DMS53 treated with DMSO at 0.1 percent for 48 hours (cell line): ENCODE data around the gene CEP55.

Source experiments
- DNase-seq: peaks from one replicate; lab custom pipeline; 2025; ENCODE audit not compliant: unreplicated experiment; lab: John Stamatoyannopoulos, UW

The CEP55 gene

DNA sequence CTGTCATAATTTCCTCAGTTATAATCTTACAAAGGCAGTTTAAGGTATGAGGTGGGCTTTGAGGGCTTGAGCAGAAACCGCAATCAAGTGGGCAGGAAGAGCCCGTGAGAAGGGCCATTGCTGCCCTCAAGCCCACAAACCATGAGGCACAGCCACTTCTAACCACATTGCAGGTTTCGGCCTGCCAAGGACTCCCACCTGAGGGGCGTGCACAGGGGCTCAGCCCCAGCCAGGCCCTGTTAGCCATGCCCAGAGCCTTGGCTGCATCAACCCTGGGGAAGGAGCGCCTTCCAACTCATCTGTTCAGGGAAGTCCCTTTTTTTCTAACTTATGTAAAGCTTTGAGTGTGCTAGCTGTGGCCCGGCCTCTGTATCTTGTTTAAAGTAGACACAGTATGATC is 64.1 kb downstream of the CEP55 start:
- DNase-seq: no peak

DNA sequence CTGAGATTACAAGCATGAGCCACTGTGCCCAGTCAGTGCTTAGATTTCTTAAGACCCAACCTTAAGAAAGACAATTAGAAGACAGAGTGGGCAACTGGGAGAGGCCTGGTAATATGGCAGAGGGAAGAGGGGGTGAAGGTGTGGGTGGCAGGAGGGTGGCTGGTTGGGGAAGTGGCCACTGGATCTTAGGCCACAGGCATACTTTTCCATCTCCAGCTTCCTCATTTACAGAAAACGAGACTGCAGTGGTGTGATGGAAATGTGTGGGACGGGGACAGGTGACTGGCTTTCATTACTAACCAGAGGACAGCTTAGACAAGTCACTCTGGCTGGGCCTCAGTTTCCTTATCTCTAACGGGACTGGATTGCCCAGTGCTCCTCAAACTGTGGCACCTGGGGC is 69.0 kb downstream of the CEP55 start:
- no peak for DNase-seq

DNA sequence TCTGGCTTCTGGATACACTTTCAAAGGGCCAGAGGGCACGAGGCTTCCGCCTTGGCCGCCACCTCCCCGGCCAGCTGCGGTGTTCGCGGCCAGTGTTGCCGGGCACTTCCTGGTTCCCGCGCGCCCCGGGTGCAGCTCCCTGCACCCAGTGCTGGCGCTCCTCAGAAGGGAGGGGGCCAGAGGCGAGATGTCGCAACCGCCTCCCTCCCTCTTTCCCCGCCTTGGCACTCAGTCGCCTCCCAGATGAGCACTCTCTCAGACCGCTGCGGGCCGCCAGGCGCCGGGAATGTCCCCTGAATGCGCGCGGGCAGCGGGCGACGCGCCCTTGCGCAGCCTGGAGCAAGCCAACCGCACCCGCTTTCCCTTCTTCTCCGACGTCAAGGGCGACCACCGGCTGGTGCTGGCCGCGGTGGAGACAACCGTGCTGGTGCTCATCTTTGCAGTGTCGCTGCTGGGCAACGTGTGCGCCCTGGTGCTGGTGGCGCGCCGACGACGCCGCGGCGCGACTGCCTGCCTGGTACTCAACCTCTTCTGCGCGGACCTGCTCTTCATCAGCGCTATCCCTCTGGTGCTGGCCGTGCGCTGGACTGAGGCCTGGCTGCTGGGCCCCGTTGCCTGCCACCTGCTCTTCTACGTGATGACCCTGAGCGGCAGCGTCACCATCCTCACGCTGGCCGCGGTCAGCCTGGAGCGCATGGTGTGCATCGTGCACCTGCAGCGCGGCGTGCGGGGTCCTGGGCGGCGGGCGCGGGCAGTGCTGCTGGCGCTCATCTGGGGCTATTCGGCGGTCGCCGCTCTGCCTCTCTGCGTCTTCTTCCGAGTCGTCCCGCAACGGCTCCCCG is 70.2 kb downstream of the CEP55 start, which contains the start of gene FFAR4:
Gene FFAR4, plus strand, starts transcription at position 231 of the 842 bp plus-strand sequence. Its CDS starts 56 bp downstream, at position 287.
- peak; percentile 35 for DNase-seq

DNA sequence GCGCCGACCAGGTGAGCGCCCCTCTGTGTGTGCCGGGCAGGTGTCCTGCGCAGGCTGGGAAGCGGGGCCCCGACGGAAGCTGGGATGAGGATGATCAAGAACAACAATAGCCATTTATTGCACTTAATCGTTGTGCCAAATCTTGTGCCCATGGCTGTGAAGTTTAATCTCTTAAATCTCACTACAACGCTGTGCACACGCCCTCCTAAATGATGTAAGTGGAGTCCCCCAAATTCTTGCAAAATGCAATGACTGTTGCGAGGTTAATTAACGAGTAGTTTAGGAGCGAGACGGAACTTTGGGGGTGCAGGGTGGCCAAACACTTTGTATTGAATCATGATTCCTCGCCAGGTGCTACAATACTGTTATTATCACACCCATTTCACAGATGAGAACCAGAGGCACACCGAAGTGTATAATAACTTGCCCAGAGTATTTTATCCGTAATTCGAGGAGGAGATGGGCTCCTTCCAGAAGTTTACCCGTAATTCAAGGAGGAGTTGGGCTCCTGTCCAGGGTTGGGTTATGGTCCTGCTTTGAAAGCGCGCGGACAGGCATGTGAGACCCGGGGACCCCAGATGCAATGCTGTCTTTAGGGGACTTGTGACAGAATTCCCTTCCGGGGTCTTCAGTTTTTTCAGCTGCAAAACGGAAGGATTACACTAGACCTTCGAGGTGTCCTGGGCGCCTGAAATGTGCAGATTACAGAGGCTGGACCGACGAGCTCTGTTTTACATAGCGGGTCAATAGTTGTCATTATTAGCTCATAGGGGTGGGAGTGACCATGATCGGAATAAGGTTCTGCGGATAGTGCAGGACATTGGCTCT is 71.1 kb downstream of the CEP55 start:
- no peak for DNase-seq

DNA sequence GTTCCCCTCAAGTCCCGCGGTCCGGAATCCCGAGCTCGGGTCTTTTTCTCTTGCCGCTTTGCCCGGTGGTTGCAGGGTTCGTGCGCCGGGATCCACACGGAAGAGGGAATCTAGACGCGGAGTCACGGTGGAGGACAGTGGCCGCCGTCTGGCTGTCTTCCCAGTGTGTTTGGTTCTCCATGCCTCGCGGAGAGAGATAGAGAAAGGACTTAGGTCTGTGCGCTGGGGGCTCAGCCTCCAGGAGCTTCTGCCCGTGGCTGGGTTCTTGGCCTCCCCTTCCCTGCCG is 71.6 kb downstream of the CEP55 start:
- peak; percentile 45 for DNase-seq

DNA sequence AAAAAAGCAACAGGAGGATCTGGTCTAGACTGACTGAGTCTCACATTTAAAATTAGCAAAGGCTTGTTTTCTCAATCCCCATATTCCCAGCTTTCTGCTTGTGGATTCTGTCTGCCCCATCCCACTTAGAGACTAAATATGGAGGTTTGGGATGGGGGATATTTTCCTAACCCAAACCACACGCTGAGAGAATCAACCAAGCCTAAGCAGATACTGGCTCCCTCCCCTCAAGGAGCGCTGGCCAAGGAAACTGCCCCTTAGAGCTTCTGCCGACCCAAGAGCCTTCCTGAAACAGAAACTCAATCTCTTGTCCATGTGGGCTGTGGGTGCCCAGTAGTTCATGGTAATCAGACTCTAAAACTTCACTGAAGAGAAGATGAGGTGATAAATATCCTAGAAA is 74.0 kb downstream of the CEP55 start:
- no peak for DNase-seq

DNA sequence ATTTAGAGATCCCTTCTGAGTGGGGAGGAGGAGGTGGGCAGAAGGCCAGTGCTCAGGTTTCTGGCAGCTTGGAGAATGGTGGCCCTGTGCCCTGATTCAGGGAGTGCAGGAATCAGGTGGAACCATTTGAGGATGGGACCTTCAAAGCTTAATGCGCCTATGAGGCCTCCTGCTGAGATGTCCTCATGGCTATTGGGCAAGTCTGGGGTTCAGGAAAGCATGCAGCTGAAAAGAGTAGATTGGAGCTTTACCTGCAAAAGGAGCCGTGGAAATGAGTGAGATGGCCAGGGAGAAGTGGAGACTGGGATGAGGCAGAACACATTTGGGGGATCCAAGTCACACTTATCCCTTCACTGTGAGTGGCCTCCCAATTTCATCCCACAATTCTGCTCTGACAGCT is 76.2 kb downstream of the CEP55 start:
- DNase-seq: no peak

DNA sequence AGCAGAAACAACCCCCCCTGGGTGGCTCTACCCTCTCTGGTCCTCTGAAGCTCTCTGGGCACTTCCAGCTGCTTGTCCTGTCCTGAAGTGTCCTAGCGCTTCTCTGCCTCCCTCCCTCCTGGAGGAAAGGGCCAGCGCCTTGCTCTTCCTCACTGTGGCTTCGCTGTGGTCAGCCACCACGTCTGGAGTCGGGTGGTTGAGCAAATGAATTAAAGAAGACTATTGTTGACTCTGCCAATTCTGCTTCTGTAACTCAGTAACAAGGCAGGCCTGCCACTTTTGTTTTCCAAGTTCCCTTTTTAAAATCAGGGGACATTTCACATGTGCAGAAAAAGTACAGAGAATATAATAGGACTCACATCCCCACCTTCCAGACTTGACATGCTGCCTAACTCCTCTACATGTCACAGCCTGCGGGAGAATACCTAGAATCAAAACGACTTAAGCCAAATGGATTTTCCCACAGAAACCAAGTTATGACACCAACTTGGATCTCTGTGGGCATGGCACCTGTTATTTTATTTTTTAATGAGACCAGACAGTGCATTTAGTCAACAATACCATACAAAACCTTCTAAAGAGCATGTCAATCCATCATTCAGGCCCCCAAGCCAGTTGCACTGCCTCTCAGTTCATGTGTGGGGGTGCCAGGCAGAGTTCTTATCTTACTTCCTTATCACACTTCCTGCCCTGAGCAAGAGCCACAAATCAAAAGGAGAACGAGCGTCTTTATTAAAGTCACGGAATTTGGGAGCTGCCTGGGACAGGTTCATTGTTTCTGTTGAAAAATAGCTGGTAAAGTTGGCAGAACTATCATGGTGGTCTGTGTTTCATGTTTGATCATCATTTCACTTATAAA is 76.9 kb downstream of the CEP55 start:
- no peak for DNase-seq

DNA sequence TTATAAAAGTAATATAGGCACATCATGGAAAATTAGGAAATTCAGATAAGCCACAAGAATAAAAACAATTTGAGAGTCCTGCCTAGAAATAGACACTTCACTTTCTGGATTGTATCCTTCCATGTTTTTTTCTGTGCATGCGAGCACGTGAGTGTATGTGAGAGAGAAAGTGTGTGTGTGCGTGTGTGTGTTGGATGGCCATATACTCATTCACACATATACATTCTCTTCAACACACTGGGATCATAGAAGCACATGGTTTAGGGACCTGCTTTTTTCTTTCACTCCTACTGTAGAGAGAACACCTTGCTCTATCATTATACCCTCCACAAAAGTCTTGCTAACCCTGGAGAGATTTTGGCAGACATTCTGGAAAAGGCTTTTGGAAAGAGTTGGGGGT is 77.5 kb downstream of the CEP55 start:
- no peak for DNase-seq

DNA sequence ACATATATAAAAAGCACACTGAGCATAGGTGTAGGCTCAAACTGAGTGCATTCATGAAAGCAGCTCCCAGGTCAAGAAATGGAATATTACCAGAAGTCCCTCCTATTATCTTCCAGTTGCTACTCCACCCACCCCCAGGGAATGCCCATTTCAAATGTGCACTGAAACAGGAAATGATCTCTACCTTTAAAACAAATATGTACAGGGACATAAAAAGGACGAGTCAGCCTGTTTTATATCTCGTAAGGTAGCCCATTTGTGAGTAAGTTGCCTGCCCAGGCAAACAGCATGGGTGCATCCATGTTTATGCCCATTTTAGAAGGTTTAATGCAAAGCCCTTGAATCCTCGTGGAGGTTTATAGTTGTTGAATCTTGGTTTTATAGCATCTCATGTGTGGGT is 80.5 kb downstream of the CEP55 start:
- DNase-seq: peak; percentile 24

DNA sequence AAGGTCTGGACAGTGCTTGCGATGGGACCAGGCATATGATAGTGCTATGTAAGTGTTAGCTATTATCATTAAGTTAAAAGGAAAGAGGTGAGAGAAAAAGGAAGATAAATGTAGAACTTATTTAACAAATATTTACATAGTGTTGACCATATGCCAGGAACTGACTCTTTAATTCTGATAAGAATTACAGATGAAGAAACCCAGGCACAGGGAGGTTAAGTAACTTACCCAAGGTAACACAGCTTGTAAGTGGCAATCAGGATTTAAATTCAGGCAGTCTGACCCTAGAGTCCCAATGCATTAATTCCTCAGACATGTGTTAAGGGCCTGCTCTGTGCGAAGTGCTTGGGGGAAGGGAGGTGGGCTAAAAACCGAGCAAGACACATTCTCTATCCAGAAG is 81.2 kb downstream of the CEP55 start:
- DNase-seq: no peak
